GM08714 (cell line): ENCODE measurements around the gene CEP95.

Experiments
- H3K4me3 ChIP-seq: fragments of 200-500 bp; sonication (Bioruptor generic); 2 replicates; pipeline ENCODE4 v1.5.1; 2014; ENCODE audit warnings: mild to moderate bottlenecking, low read length, inconsistent platforms
- ZNF274 ChIP-seq: IDR thresholded peaks from 2 replicates; pipeline ENCODE4 v1.6.1; 2012; ENCODE audit warnings: mild to moderate bottlenecking, low read depth, low read length

The CEP95 gene

GRCh38 chr17:64500862-64501765, 5.7 kb upstream of the CEP95 start:
- no peak for TF ChIP-seq ZNF274
- no peak overlapping the region for H3K4me3 ChIP-seq

- TF ChIP-seq ZNF274: no peak
Observed at GRCh38 chr17:64502021-64502420, 4.8 kb upstream of the CEP95 start.

GRCh38 chr17:64502809-64503208, 4.0 kb upstream of the CEP95 start:
- TF ChIP-seq ZNF274: no peak
- H3K4me3 ChIP-seq: no peak overlapping the region

More at GRCh38 chr17:64502021-64502420, 4.8 kb upstream of the CEP95 start:
- no peak overlapping the region for H3K4me3 ChIP-seq

GRCh38 chr17:64503341-64503740, 3.4 kb upstream of the CEP95 start:
- no peak overlapping the region for H3K4me3 ChIP-seq
- TF ChIP-seq ZNF274: no peak

- H3K4me3 ChIP-seq: peak overlapping the region; percentile 95
- TF ChIP-seq ZNF274: no peak
Observed at GRCh38 chr17:64503821-64504768, 2.7 kb upstream of the CEP95 start.

GRCh38 chr17:64504769-64505339, 1.9 kb upstream of the CEP95 start:
- no peak for TF ChIP-seq ZNF274
- peak overlapping the region; percentile 95 for H3K4me3 ChIP-seq

- peak overlapping the region; percentile 95 for H3K4me3 ChIP-seq
- no peak for TF ChIP-seq ZNF274
Observed at GRCh38 chr17:64505340-64506200, 1.2 kb upstream of the CEP95 start.

GRCh38 chr17:64506201-64506575, 589 bp upstream of the CEP95 start, which contains the start of gene DDX5:
DDX5 (minus strand) TSS chr17:64506289; CDS start chr17:64506119, 170 bp downstream.
- TF ChIP-seq ZNF274: no peak

GRCh38 chr17:64507413-64507782, 621 bp downstream of the CEP95 start:
- TF ChIP-seq ZNF274: no peak
- H3K4me3 ChIP-seq: peak overlapping the region; percentile 95

More at GRCh38 chr17:64506201-64506575, 589 bp upstream of the CEP95 start, which contains the start of gene DDX5:
- peak within 1 kb of the TSS; percentile 95 for H3K4me3 ChIP-seq

GRCh38 chr17:64508683-64509082, 1.9 kb downstream of the CEP95 start:
- no peak overlapping the region; the same call in 1 of the 2 replicates for H3K4me3 ChIP-seq

GRCh38 chr17:64509179-64509578, 2.4 kb downstream of the CEP95 start:
- no peak for TF ChIP-seq ZNF274
- H3K4me3 ChIP-seq: no peak overlapping the region

More at GRCh38 chr17:64508683-64509082, 1.9 kb downstream of the CEP95 start:
- TF ChIP-seq ZNF274: no peak

- H3K4me3 ChIP-seq: no peak overlapping the region
- no peak for TF ChIP-seq ZNF274
Observed at GRCh38 chr17:64515419-64515818, 8.6 kb downstream of the CEP95 start.

- no peak overlapping the region for H3K4me3 ChIP-seq
- no peak for TF ChIP-seq ZNF274
Observed at GRCh38 chr17:64515829-64516228, 9.1 kb downstream of the CEP95 start.

- TF ChIP-seq ZNF274: no peak
- no peak overlapping the region for H3K4me3 ChIP-seq
Observed at GRCh38 chr17:64519601-64520000, 12.8 kb downstream of the CEP95 start.
